COLO668 (cell line): ENCODE results near the gene HK1.

ENCODE experiments used
- DNase-seq: peaks from one replicate; lab custom pipeline; 2025; ENCODE audit not compliant: unreplicated experiment; lab: John Stamatoyannopoulos, UW

HK1 gene

DNA sequence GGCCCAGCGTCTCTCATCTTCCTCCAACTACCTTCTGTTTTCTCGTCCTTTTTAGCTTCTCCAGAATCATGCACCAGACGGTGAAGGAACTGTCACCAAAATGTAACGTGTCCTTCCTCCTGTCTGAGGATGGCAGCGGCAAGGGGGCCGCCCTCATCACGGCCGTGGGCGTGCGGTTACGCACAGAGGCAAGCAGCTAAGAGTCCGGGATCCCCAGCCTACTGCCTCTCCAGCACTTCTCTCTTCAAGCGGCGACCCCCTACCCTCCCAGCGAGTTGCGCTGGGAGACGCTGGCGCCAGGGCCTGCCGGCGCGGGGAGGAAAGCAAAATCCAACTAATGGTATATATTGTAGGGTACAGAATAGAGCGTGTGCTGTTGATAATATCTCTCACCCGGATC is 122.6 kb downstream of the HK1 start:
- no peak for DNase-seq

DNA sequence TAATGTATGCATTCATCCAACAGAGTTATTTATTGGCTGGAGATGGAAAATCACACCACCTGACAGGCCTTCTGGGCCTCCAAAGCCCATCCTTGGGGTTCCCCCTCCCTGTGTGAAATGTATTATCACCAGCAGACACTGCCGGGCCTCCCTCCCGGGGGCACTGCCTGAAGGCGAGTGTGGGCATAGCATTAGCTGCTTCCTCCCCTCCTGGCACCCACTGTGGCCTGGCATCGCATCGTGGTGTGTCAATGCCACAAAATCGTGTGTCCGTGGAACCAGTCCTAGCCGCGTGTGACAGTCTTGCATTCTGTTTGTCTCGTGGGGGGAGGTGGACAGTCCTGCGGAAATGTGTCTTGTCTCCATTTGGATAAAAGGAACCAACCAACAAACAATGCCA is 123.1 kb downstream of the HK1 start:
- no peak for DNase-seq

DNA sequence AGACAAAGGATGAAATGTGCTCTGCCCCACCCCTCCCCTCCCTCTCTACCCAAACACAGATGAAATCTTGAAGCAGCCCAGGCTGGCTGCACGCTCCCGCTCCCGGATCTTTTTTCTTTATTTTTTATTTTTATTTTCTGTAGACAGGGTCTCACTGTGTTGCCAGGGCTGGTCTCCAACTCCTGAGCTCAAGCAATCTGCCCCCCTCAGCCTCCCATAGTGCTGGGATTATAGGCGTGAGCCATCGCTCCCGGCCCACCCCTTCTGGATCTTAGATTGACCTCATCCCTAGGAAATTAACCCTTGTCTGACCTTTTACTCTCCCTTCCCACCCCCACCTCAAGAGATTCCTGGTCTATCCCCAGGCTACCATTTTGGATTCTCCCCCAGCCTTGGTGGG is 124.1 kb downstream of the HK1 start:
- DNase-seq, result no peak

DNA sequence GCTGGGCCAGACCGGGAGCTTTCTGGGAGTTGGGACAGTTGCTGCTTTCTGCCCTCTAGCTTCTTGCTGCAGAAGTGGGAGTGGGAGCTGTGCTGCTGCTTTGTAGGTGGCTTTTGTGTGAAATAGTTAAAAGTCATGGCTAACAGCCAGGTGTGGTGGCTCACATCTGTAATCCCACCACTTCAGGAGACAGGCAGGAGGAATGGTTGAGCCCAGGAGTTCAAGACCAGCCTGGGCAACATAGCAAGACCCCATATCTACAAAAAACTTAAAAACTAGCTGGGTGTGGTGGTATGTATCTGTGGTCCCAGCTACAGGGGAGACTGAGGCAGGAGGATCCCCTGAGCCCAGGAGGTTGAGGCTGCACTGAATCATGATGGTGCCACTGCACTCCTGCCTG is 124.8 kb downstream of the HK1 start:
- DNase-seq, result no peak

DNA sequence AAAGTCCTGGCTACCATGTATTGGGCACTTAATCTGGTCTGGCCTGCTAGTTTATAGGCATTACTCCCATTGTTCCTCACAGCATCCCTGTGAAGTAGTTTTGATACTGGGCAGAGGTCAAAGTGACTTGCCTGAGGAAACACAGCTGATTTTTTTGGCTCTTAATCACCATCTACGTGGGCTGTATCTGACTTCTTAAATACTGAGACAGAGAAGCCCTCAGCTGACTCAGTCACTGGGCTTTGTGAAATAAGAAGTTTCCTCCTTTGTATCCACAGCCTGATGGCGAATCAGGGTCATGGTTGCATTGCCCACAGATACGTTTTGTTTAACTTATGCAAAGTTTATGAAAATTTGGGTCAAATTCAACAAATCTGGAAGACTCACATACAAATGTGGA is 125.2 kb downstream of the HK1 start:
- DNase-seq, result no peak

DNA sequence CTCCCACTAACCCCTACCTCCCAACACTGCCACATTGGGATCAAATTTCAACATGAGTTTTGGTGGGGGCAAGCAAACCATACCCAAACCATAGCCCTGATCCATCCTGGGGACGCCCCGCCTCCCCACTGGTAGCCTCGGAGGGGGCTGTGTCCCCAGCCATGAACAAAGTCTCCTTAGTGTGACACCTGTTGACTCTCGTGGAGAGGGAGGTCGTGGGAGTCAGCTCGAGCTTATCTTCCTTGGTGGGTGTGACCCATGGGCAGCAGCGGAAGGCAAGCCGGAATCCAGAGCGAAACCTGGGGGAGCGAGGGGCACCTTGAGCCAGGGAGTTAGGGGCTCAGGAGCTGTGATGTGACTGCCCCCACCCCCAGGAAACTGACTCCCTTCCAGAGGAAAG is 126.5 kb downstream of the HK1 start:
- DNase-seq, result no peak

DNA sequence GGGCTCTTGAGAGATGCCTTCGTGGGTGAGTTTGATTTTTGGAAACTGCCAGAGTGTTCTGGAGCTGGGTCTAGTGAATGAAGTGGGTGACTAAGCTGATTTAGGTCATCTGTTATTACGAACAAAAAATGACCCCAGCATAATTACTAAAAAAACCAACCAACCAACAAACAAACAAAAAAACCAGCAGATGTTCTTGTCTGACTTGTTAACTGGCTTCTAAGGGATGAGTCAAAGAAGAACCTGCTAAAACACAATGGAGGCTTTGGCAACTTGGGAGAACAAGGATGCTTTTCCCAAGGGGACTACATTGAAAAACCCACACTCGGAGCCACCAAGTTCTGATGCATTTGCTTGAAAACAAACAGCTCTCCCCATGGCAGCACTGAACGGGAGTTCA is 126.9 kb downstream of the HK1 start:
- DNase-seq, result no peak

DNA sequence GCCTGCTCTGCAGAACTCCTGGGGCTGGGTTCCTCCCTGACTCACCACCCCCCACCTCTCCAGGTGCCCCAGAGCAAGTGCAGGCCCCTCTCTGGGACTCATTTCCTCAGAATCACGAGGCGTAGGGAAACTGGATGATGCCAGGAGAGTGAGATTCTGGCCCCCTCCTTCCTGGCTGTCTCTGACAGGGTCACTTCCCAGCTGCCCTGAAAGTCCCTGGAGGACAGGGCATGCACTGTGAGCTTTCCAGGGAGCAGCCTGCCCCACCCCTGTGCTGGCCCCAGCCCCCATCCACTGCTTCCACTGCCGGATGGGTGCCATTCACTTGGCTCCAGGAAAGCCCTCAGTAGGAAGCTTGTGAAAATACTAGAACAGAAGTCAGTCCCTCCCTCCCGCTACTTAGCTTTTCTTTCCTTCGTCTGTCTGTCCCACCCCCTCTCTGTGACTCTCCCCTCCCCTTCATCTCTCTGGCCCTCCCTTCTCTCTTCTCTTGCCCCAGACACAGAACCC is 128.1 kb downstream of the HK1 start:
- DNase-seq, result no peak

DNA sequence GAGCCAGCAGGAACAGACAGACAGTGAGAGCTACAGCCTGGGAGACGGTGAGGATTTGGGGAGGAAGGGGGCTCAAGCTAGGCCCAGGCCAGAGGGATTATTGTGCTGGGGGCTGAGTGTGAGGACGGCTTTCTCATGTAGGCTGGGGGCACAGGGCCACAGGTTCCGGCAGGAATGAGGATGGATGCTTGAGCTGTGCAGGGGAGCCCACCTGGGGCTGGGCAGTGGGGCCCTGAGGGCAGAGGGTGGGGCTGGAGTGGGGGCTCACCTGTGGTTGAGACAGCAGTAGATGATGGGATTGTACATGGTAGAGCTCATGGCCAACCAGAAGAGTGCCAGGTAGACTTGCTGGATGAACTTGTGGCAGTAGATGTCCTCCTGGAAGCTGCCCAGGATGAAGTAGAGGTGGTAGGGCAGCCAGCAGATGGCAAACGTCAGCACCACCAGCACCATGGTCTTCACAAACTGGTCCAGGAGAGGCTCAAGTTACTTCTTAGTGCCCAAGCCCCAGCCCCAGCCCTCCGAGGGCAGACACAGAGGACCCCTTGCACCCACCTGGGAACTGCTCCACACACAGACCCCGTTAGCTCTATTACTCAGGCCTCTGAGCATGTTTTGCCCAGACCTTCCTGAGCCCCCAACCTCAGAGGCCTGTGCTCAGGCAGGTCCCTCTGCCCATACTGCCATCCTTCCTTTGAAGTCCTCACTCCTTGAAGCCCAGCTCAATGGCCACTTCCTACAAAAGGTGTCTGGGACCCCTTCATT is 128.7 kb downstream of the HK1 start:
- no peak for DNase-seq

DNA sequence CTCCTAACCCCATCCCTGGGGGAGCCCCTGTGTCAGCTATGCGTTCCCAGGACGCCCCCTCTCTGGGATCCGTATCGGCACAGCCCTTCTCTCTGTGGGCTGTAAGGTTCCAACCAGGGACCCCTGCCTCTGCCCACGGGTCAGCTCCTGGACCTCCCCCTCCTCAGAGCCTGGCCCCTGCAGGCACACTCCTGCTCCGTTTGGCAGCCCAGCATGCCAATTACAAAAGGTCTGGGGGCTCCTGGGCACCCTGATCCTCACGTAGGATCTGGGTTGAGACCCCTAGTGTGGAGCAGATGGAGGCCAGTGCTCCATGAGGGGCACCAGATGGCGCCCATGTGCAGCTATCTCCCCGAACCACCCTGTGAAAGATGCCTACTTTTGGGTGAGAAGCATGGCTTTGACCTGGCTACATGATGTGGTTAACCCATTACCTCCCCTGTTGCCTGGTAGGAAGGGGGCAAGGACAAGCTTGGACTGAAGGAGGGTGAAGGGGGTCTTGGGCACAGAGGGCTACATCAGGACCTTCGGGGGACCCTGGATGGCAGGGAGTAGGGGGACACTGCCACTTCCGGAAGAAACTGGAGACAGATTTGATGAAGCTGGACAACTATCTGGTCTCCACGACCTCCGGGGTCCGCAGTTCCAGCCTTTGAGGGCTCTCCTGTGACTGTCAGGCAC is 129.5 kb downstream of the HK1 start:
- DNase-seq, result peak; percentile 2

DNA sequence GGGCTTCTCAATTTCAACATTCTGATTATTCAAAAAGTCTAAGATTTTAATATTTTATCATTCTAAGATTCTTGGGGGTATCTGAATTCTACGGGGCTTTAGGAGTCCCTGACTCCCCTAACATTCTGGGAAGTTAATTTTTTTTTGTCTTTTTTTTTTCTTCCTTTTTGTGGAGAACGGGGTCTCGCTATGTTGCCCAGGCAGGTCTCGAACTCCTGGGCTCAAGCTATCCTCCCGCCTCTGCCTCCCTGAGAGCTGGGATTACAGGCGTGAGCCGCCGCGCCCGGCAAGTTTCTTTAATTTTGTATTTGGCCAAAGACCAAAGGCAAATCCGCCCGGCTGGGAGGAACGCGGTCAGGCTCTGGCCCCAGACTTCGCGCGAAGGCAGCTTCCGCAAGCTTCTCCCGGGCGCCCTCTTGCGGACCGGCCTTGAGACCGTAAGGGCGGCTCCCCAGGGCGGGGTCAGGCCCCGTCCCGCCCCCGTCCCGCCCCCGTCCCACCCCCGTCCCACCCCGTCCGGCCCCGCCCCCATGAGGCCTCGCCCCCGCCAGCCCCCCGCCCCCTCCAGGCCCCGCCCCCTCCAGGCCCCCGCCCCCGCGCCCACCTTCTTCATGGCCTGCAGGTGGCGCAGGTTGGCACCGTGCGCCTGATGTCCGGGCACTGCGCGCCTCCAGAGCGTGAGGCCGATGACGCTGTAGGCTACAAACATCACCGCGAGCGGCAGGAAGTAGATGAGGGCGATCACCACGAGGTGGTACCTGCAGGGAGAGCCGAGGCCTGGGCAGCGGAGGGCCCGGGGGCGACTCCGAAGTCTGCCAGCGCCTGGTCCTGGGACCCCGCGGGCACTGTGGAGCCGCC is 130.3 kb downstream of the HK1 start:
- DNase-seq, result peak; percentile 93

DNA sequence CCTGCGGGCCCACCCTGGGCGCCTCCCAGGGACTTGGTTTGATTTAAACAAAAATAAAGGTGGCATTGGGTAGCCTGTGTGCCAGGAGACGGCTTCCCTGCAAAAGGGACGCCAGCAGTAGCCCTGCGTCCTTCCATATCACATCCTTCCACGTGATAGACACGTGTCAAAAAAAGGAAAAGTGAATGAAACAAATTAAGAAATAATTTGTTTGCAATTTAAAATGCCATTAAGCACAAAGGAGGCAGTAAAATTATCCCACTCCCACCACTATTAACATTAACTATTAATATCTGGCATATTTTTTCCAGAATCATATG is 130.8 kb downstream of the HK1 start:
- DNase-seq, result no peak

DNA sequence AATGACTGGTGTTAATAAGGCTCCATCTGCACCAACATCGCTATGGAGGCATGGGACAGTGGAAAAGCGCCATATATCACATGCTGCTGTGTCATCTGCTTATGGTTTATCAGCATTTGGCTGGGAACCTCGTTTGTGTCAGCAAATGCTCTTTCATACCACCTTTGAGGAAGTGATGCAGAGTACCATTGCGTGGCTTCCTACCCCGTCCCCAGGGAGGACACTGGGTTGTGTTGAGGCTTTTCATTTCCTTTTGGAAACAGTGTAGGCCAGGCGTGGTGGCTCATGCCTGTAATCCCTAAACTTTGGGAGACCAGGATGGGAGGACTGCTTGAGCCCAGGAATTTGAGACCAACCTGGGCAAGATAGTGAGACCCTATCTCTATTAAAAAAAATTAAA is 131.7 kb downstream of the HK1 start:
- DNase-seq, result no peak

DNA sequence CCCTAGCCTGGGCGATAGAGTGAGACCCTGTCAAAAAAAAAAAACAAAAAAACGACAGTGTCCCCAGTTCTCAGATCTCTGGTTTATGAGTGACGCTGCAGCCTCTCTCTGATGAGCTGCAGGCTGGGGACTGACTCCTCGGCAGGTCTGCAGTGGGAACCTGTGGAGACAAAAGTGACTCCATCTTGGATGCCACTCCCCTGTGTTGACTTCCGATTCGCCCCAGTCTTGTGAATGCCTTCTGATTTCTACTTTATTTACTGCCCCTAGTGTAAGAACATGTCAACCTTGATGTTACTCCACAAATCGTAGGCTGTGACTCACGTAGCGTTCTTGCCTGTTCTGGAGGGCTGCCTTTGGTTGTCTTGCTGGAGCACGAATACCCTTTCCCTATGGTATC is 132.2 kb downstream of the HK1 start:
- DNase-seq, result no peak

DNA sequence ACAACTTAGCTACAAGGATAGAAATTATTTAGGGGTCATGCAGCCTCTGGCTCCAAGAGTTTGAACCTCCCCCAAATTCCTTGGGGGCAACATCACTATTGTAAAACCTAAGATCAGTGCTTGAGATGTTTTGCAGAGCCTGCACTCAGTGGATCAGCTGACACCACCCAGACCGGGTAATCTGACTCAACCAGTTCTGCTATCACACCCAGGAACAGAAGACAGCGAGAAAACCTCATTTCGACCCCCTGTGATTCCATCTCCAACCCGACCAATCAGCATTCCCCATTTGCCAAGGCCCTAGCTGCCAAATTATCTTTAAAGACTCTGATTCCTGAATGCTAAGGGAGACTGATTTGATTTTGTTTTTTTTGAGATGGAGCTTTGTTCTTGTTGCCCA is 133.2 kb downstream of the HK1 start:
- no peak for DNase-seq

DNA sequence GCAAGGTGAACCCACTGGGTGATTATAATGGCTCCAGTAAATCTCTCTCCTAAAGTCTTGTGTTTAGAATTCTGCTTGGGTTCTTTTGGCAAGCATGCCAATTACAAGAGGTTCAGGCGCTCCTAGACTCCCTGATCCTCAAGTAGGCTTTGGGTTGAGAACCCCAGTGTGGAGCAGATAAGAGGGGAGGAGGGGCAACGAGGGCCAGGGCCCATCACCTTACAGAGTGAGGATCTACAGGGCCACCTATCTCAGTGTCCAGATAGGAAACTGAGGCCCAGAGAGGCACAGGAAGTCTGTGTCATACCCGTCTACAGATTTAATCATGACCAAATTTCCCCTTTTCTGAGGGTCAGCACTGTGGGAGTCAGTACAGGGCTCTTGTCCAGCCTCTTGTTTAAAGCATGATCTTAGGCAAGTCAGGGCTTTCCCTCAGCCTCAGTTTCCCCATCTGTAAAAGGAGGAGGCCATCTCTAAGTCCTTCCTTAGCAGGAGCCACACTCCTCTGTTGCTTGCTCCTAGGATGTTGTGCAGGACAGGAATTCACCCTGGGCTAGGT is 134.0 kb downstream of the HK1 start:
- no peak for DNase-seq

DNA sequence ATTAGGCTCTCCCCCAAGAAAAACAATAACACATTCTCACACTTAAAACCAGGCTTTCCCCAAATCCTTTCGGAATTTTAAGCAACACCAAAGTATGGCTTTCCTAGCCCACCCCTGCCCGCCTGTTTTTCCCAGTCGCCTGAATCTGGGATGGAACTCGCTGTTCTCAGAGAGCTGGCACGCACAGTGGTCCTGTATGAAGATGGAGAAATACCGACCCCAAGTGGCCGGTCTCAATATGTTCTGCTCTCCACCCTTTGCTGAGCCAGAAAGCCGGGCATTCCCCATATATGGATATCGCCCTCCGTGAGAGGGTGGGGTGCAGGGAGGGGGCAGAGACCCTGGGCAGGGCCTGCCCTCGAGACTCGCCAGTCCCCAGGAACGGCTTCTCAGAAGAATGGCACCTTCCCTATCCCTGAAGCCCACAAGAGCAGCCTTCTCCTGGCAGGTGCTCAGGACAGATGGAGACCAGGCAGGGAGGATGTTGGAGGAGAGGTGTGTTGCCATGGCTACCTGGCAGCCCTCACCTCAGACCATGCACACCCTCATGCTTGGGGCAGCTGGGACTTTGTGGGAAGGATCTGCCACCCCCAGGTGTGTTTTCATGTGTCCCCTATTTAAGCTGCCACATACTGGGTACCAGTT is 135.0 kb downstream of the HK1 start:
- DNase-seq, result peak; percentile 25

DNA sequence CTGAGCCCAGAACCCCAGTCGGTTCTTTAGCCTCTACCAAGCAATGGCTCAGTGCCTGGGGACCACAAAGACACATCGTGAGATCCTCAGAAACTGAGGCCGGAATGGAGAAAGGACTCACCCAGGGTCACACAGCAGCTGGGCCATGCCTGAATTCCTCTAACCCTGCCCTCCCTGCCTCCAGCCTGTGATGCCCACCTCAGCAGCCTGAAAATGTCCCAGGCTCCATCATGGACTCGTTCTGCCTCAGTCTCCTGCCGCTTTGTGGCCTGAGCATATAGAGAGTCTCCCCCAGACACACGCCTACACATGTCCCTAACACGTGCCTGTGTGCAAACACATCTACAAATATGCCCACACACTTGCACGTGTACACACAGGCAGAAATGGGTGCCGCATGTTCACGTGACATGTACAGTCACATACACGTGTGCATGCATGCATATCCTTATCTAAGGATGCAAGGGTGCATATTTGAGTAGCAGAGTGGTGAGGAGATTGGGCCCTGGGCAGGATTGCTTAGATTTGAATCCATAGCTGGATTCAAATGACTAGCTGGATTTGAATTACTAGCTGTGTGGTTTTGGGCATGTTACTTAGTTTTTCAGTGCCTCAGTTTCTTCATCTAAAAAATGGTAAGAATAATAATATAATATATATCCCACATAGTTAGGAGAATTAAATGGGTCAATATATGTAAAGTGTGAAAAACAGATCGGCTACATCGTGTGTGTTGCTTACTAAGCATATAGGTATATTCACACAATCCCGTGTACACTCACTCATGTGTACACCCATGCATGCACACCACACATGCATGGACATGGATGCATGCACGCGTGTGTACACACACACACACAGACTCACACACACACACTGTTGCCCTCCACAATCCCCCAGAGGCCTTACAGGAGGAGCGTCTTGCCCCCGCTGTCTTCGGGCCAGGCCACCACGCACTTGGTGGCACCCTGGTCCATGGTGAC is 136.0 kb downstream of the HK1 start:
- DNase-seq, result no peak

DNA sequence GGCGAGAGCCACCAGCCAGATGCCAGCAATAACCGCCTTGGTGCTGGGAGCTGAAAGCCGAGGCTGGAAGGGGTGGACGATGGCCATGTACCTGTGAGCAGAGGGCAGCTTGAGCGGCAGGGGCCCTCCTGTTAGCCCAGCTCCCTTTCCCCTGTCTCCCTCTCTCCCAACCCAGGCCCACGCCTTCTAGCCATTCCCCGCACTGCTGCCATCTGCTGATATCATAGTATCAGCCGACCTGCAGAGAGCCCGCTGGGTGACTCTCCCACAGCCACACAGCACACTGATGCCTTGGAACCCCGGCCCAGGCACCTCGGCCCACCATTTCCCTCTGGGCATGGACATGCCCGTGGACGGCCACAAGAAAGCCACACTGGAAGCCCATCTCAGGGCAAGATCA is 136.8 kb downstream of the HK1 start:
- DNase-seq, result no peak

DNA sequence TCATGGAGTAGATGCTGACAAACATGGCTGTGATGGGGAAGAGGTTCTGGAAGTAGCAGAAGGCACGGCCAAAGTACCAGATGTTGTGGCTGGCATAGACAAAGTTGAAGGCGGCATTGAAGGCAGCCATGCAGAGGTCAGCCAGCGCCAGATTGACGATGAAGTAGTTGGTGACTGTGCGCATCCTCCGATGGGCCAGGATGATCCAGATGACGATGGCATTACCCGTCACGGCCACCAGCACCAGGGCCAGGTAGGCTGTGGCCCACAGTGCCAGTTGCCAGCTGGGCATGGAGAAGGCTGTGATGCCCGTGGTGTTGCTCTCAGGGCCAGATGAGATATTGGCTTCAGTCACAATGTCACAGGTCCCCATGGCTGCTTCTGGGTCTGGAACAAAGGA is 137.7 kb downstream of the HK1 start:
- no peak for DNase-seq
